Measurements from ENCODE around the gene SYCP2L.

DNA sequence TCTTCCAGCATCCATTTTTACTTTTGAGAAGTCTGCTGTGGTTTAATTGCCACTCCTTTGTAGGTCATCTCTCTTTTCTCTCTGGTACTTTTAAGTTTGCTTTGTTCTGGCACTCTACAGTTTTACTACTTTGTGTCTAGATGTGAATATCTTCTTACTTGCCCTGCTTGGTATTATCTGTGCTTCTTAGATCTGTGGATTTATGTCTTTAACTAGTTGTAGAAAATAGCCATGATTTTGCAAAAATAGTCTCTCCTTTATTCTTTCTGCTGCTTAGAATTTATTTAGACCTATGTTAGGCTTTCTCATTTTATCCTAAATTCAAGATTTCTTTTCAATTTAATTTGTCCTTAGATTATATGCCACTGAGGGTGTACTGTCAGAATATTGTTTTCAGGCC lies 43.3 kb upstream of the SYCP2L start:
- TF ChIP-seq POLR2A (IDR thresholded peaks at IDR 0.05), result no peak
- TF ChIP-seq, protein P1, sequence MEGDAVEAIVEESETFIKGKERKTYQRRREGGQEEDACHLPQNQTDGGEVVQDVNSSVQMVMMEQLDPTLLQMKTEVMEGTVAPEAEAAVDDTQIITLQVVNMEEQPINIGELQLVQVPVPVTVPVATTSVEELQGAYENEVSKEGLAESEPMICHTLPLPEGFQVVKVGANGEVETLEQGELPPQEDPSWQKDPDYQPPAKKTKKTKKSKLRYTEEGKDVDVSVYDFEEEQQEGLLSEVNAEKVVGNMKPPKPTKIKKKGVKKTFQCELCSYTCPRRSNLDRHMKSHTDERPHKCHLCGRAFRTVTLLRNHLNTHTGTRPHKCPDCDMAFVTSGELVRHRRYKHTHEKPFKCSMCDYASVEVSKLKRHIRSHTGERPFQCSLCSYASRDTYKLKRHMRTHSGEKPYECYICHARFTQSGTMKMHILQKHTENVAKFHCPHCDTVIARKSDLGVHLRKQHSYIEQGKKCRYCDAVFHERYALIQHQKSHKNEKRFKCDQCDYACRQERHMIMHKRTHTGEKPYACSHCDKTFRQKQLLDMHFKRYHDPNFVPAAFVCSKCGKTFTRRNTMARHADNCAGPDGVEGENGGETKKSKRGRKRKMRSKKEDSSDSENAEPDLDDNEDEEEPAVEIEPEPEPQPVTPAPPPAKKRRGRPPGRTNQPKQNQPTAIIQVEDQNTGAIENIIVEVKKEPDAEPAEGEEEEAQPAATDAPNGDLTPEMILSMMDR (IDR thresholded peaks at IDR 0.05), result no peak

Measured in testis (tissue), 2 donors.